ENCODE results near the gene FIG4.
A peak's percentile ranks its signal among the peaks of the same experiment; 100 is the strongest.

Gene FIG4

GRCh38 chr6:109766167-109766566 lies 75.1 kb downstream of the FIG4 start:
- H3K27me3 ChIP-seq (ENCODE audit: low read length): no peaks in the 10 kb centered on the region
- TF ChIP-seq CTCF (IDR thresholded peaks at IDR 0.05; ENCODE audit: insufficient read depth, low read length, poor library complexity, severe bottlenecking): no peak
- TF ChIP-seq EZH2phosphoT487 (conservative IDR thresholded peaks at IDR 0.05; ENCODE audit: low read length): no peak
- no peaks in the 10 kb centered on the region for H3K9me2 ChIP-seq (replicated peaks; ENCODE audit: insufficient read depth, low read length)
- H3K36me3 ChIP-seq (ENCODE audit: low read length): no peaks in the 10 kb centered on the region
- no peaks in the 10 kb centered on the region for H3K79me2 ChIP-seq (ENCODE audit: insufficient read depth, low read length)
- no peak overlapping the region for H2AFZ ChIP-seq (ENCODE audit: low read depth, low read length, severe bottlenecking)
- no peak overlapping the region for H3K4me2 ChIP-seq (ENCODE audit: low read depth, low read length, poor library complexity, severe bottlenecking)
- no peaks in the 10 kb centered on the region for H4K20me1 ChIP-seq (ENCODE audit: low read depth, low read length)
- no peak overlapping the region for H3K4me3 ChIP-seq (ENCODE audit: insufficient read depth, low read length, poor library complexity, severe bottlenecking)
- H3K27ac ChIP-seq (ENCODE audit: low read depth, low read length): no peak overlapping the region
- no peaks in the 10 kb centered on the region for H3K9me3 ChIP-seq (ENCODE audit: insufficient read depth, low read length)
- no peak overlapping the region for H3K9ac ChIP-seq (ENCODE audit: low read length)
- 0 out of 2 replicates have a peak, but pooled peaks cover 8% of the 10 kb centered on the region for H3F3A ChIP-seq (ENCODE audit: insufficient read depth)

- Histone ChIP-seq H3K9me2 (replicated peaks; ENCODE audit: insufficient read depth, low read length) (no peaks in the 10 kb centered on the region), H3F3A (ENCODE audit: insufficient read depth) (0 out of 2 replicates have a peak, but pooled peaks cover 8% of the 10 kb centered on the region), H3K27me3 (ENCODE audit: low read length) (no peaks in the 10 kb centered on the region), H3K4me2 (ENCODE audit: low read depth, low read length, poor library complexity, severe bottlenecking) (no peak overlapping the region), H3K27ac (ENCODE audit: low read depth, low read length) (no peak overlapping the region), H3K4me3 (ENCODE audit: insufficient read depth, low read length, poor library complexity, severe bottlenecking) (no peak overlapping the region), H3K9me3 (ENCODE audit: insufficient read depth, low read length) (no peaks in the 10 kb centered on the region), H2AFZ (ENCODE audit: low read depth, low read length, severe bottlenecking) (no peak overlapping the region), H4K20me1 (ENCODE audit: low read depth, low read length) (no peaks in the 10 kb centered on the region), H3K79me2 (ENCODE audit: insufficient read depth, low read length) (no peaks in the 10 kb centered on the region), H3K36me3 (ENCODE audit: low read length) (no peaks in the 10 kb centered on the region), H3K9ac (ENCODE audit: low read length) (no peak overlapping the region)
- TF ChIP-seq CTCF (IDR thresholded peaks at IDR 0.05; ENCODE audit: insufficient read depth, low read length, poor library complexity, severe bottlenecking): no peak
- TF ChIP-seq EZH2phosphoT487 (conservative IDR thresholded peaks at IDR 0.05; ENCODE audit: low read length): no peak
These were observed 76.9 kb downstream of the FIG4 start for GRCh38 chr6:109767961-109768360.

GRCh38 chr6:109768485-109768884 lies 77.4 kb downstream of the FIG4 start:
- no peaks in the 10 kb centered on the region for H4K20me1 ChIP-seq (ENCODE audit: low read depth, low read length)
- TF ChIP-seq EZH2phosphoT487 (conservative IDR thresholded peaks at IDR 0.05; ENCODE audit: low read length) (no peak), CTCF (IDR thresholded peaks at IDR 0.05; ENCODE audit: insufficient read depth, low read length, poor library complexity, severe bottlenecking) (no peak)
- H3K27ac ChIP-seq (ENCODE audit: low read depth, low read length): peak overlapping the region; percentile 53; the same call in 1 of the 2 replicates
- H3K4me2 ChIP-seq (ENCODE audit: low read depth, low read length, poor library complexity, severe bottlenecking): peak overlapping the region; percentile 64
- H3K9me2 ChIP-seq (replicated peaks; ENCODE audit: insufficient read depth, low read length): no peaks in the 10 kb centered on the region
- no peaks in the 10 kb centered on the region for H3K27me3 ChIP-seq (ENCODE audit: low read length)
- no peak overlapping the region for H3K4me3 ChIP-seq (ENCODE audit: insufficient read depth, low read length, poor library complexity, severe bottlenecking)
- no peaks in the 10 kb centered on the region for H3K79me2 ChIP-seq (ENCODE audit: insufficient read depth, low read length)
- no peaks in the 10 kb centered on the region for H3K36me3 ChIP-seq (ENCODE audit: low read length)
- H3K9ac ChIP-seq (ENCODE audit: low read length): no peak overlapping the region
- 0 out of 2 replicates have a peak, but pooled peaks cover 8% of the 10 kb centered on the region for H3F3A ChIP-seq (ENCODE audit: insufficient read depth)
- H3K9me3 ChIP-seq (ENCODE audit: insufficient read depth, low read length): no peaks in the 10 kb centered on the region
- no peak overlapping the region for H2AFZ ChIP-seq (ENCODE audit: low read depth, low read length, severe bottlenecking)

All from SU-DHL-6 (cell line).